A549 (cell line): ENCODE measurements around the gene SRGAP3.

Experiments used
- BHLHE40 ChIP-seq: IDR thresholded peaks from 2 replicates; pipeline ENCODE4 v1.6.1; 2012; ENCODE audit warnings: low read depth, low read length, inconsistent platforms
- CHD2 ChIP-seq: fragments of 150-350 bp; IDR thresholded peaks from 2 replicates; pipeline ENCODE4 v1.6.1; 2014; ENCODE audit warnings: low read length; ENCODE audit not compliant: partially characterized antibody
- CTCF ChIP-seq: fragments of >200 bp; sonication (Bioruptor Twin); formaldehyde crosslinking; IDR thresholded peaks from 3 replicates; pipeline ENCODE4 v1.5.1; 2016
- EP300 ChIP-seq, 2 experiments: fragments of >200 bp; sonication (Bioruptor Twin); formaldehyde crosslinking; IDR thresholded peaks; 2 replicates in 1 of 2; 3 replicates in 1 of 2; pipeline ENCODE4 v1.6.1; 2016 to 2017
- MYC ChIP-seq: IDR thresholded peaks from 2 replicates; pipeline ENCODE4 v1.6.1; 2012; ENCODE audit warnings: mild to moderate bottlenecking, inconsistent platforms, low read length, improper control_type of control experiment, borderline replicate concordance
- PHF8 ChIP-seq: fragments of 200-600 bp; sonication (generic); IDR thresholded peaks from 2 replicates; pipeline ENCODE4 v1.6.1; 2016; ENCODE audit warnings: low read depth, mild to moderate bottlenecking, antibody characterized with exemption, moderate library complexity, borderline replicate concordance
- POLR2A ChIP-seq: IDR thresholded peaks from 2 replicates; pipeline ENCODE4 v1.6.1; 2012; ENCODE audit warnings: mild to moderate bottlenecking, low read length
- REST ChIP-seq: fragments of 200-600 bp; sonication (generic); IDR thresholded peaks from 2 replicates; pipeline ENCODE4 v1.6.1; 2016; ENCODE audit warnings: antibody characterized with exemption, mild to moderate bottlenecking, moderate library complexity
- RFX5 ChIP-seq: fragments of 450-650 bp; IDR thresholded peaks from 2 replicates; pipeline ENCODE4 v1.7.1; 2014; ENCODE audit warnings: antibody characterized with exemption, mild to moderate bottlenecking, moderate library complexity
- TFCP2L1 ChIP-seq: fragments of 250-450 bp; sonication (Bioruptor Pico); IDR thresholded peaks from 2 replicates; pipeline ENCODE4 v1.5.0; 2021; ENCODE audit warnings: mild to moderate bottlenecking

DNA sequence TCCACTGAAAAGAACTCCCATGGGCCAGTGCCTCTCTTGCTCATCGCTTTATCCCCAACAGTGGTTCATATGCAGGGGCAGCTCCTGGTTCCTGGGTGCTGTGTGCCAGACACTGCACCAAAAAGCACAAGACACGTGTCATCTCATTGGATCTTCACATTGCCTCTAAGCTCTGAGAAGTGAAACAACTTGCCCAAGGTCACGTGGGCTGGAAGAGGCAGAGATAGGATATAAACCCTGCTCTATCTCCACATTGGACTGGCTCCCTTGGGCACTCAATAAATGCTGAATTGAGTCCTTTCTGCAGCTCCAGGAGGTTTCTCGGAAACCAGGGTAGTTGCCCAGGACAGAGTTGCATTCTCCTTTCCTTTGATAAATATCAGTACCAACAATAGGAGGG lies 88.1 kb downstream of the SRGAP3 start:
- no peak for TF ChIP-seq MYC
- TF ChIP-seq CTCF: no peak
- no peak for TF ChIP-seq EP300 (IDR thresholded peaks at IDR 0.05)
- TF ChIP-seq REST: no peak
- TF ChIP-seq BHLHE40: no peak
- TF ChIP-seq CHD2: no peak
- TF ChIP-seq RFX5: no peak
- TF ChIP-seq POLR2A: no peak
- TF ChIP-seq PHF8: no peak
- TF ChIP-seq TFCP2L1 (CRISPR knock-in tag): no peak
